Psoas muscle (tissue), 8 donors: Measurements from ENCODE around the gene GLI1. TPM values are rescaled to one million over a fixed set of nuclear protein-coding genes. Genes with fewer than 3 reads are reported as not detected.

Experiments used
- ATAC-seq, 4 donors: fragments of 200-7000 bp; cut with Tn5 transposase; one replicate each; pipeline ENCODE4 v1.9.1; 2020; ENCODE audit warnings: moderate library complexity in 3 of 4, mild to moderate bottlenecking in 2 of 4
- DNase-seq, 2 donors: peaks; one replicate each; pipeline ENCODE4 v3.0.0-alpha.2; 2020
- H3K27ac ChIP-seq: fragments of 200-600 bp; one replicate; pipeline ENCODE4 v1.8.0; 2022
- H3K27me3 ChIP-seq, 3 donors: fragments of 200-600 bp in 1 of 3; one replicate each; pipeline versions ENCODE4 v1.6.1 to v1.8.0; 2013 to 2022; ENCODE audit warnings: low read length in 2 of 3, mild to moderate bottlenecking in 2 of 3, moderate library complexity in 1 of 3; ENCODE audit not compliant: insufficient read depth in 3 of 3
- H3K36me3 ChIP-seq, 2 donors: fragments of 200-600 bp in 1 of 2; one replicate each; pipeline versions ENCODE4 v1.6.1 to v1.8.0; 2013 to 2022; ENCODE audit warnings: low read depth in 1 of 2, mild to moderate bottlenecking in 1 of 2, moderate library complexity in 1 of 2; ENCODE audit not compliant: insufficient read depth in 1 of 2
- H3K4me1 ChIP-seq: fragments of 200-600 bp; one replicate; pipeline ENCODE4 v1.8.0; 2022
- H3K4me3 ChIP-seq: fragments of 200-600 bp; one replicate; pipeline ENCODE4 v1.8.0; 2022; ENCODE audit warnings: mild to moderate bottlenecking
- H3K9me3 ChIP-seq: fragments of 200-600 bp; one replicate; pipeline ENCODE4 v1.8.0; 2022
- WGBS, 3 donors: extraction: QIAGEN DNeasy Blood & Tissue Kit; methylation state at CpG; one replicate each; pipeline versions ENCODE4 v1.1.6 to v1.1.7; 2013; 5-methylcytosine and 5-hydroxymethylcytosine counted together
- intact Hi-C, 2 donors: fragments of 100-400 bp; cut with DNase I; formaldehyde crosslinking; loops; one replicate each; pipeline versions ENCODE4 v1.11.0 to v1.14.2; 2022
- polyA plus RNA-seq, 3 donors: library from polyadenylated mRNA; stranded (reverse); fragments of 200-250 nt; gene quantifications; one replicate each; pipeline ENCODE4 v1.2.3, GENCODE V29; 2013
- total RNA-seq, 4 donors: library from RNA; stranded (reverse); fragmentation: NEBNext Ultra II Directional in 2 of 4; extraction: Animal tissue kit (Norgen Biotek cat#: 25700) in 2 of 4; gene quantifications; one replicate each; pipeline versions ENCODE4 v1.2.1 to v1.2.4, GENCODE V29; 2021 to 2023
- TF ChIP-seq, protein P1 (sequence below): fragments of 200-600 bp; IDR thresholded peaks from one replicate; pipeline ENCODE4 v1.8.0; 2022; ENCODE audit warnings: antibody characterized with exemption
- donor health status: healthy with polysubstance abuse.
- donor health status: DM: no; HTN: no; CAD: no; lungs with moderate emphysema.
- donor health status: Bipolar disorder and iron deficiency.
- donor health status: healthy.
- donor health status: DM: yes; HTN: yes; CAD: no.
- donor health status: DM: no; HTN: no; CAD: no.
- donor health status: DM: no; HTN: no; CAD: no.
- donor health status: DM: yes; HTN: yes; CAD: no.

GLI1 gene
- total and polyA plus RNA-seq, 7 donors = 0.07 to 0.86 (median 0.29) TPM; not detected in 1

DNA sequence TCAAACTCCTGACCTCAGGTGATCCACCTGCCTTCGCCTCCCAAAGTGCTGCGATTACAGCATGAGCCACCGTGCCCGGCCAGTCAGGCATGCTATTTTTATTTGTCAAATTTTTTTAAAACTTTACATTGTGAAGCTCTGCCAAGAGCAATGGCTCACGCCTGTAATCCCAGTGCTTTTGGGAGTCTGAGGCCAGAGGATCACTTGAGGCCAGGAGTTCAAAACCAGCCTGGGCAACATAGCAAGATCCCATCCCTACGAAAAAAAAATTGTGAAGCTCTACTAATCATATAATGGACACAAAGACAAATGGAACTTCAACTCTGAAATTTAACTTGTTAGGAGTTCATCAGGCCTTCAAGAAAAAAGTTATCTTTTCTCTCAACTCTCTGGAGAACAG lies 30.6 kb upstream of the GLI1 start:
- no peaks in the 10 kb centered on the region for H3K27me3 ChIP-seq
- H3K4me3 ChIP-seq = peak overlapping the region; percentile 79
- TF ChIP-seq, protein P1, sequence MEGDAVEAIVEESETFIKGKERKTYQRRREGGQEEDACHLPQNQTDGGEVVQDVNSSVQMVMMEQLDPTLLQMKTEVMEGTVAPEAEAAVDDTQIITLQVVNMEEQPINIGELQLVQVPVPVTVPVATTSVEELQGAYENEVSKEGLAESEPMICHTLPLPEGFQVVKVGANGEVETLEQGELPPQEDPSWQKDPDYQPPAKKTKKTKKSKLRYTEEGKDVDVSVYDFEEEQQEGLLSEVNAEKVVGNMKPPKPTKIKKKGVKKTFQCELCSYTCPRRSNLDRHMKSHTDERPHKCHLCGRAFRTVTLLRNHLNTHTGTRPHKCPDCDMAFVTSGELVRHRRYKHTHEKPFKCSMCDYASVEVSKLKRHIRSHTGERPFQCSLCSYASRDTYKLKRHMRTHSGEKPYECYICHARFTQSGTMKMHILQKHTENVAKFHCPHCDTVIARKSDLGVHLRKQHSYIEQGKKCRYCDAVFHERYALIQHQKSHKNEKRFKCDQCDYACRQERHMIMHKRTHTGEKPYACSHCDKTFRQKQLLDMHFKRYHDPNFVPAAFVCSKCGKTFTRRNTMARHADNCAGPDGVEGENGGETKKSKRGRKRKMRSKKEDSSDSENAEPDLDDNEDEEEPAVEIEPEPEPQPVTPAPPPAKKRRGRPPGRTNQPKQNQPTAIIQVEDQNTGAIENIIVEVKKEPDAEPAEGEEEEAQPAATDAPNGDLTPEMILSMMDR = no peak
- H3K9me3 ChIP-seq = no peaks in the 10 kb centered on the region
- WGBS, 3 donors = 61 to 77% (median 62%) methylated on average over 6 of the region's 6 CpGs
- peaks cover 6% of the 10 kb centered on the region for H3K4me1 ChIP-seq
- ATAC-seq (no peak), DNase-seq (no peak)
- peak overlapping the region; percentile 95 for H3K27ac ChIP-seq
- H3K36me3 ChIP-seq = peaks cover 0 to 10% of the 10 kb centered on the region in 2 donors
- intact Hi-C loops = no loop called here

DNA sequence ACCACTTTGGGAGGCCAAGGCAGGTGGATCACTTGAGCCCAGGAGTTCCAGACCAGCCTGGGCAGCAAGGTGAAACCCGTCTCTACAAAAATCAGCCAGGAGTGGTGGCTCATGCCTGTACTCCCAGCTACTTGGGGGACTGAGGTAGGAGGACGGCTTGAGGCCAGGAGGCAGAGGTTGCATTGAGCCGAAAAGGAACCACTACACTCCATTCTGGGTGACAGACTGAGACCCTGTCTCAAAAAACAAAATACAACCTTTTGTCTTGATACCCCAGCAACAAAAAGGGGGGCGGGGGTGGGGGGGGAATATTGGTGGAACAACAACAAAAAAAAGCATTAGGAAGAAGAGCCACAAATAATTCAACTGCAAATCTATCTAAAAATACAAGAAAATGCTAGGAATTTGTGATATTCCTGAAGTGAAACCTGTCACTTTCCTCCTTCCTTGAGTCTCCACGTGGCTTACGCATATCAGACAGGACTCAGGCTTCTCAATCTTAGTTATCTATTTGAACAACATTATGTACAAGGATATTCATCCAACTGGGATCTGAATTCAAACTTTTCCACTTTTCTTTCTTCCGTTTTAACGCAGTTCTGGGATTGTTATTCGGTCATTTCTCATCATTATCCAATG lies 30.0 kb upstream of the GLI1 start:
- Histone ChIP-seq H3K9me3 (no peaks in the 10 kb centered on the region), H3K27me3 (no peaks in the 10 kb centered on the region), H3K4me1 (peaks cover 6% of the 10 kb centered on the region), H3K36me3 (peaks cover 0 to 6% of the 10 kb centered on the region in 2 donors), H3K4me3 (peak overlapping the region; percentile 79), H3K27ac (peak overlapping the region; percentile 95)
- DNase-seq (no peak), ATAC-seq (no peak)
- intact Hi-C loops = no loop called here
- WGBS, 3 donors = 30 to 42% (median 31%) methylated on average over 9 of the region's 9 CpGs
- TF ChIP-seq, protein P1 = no peak

GRCh38 chr12:57430112-57430930 lies 29.3 kb upstream of the GLI1 start:
- Histone ChIP-seq H3K27ac (peak overlapping the region; percentile 95), H3K4me1 (peaks cover 6% of the 10 kb centered on the region), H3K27me3 (no peaks in the 10 kb centered on the region), H3K9me3 (no peaks in the 10 kb centered on the region), H3K4me3 (peak overlapping the region; percentile 79), H3K36me3 (peaks cover 0 to 4% of the 10 kb centered on the region in 2 donors)
- DNase-seq = peak; percentile 66 to 76
- TF ChIP-seq, protein P1 = peak; percentile 12
- intact Hi-C loops = no loop called here
- peak; percentile 69 to 77 (median 75) for ATAC-seq
- WGBS, 3 donors = 0 to 2% (median 0%) methylated on average over 43 to 74 of the region's 74 CpGs

- 2 to 4% (median 4%) methylated on average over 17 to 41 of the region's 41 CpGs for WGBS, 3 donors
- H3K4me1 ChIP-seq = peaks cover 6% of the 10 kb centered on the region
- intact Hi-C loops = no loop called here
- peak; percentile 98 to 99 (median 98) for ATAC-seq
- H3K36me3 ChIP-seq = no peaks in the 10 kb centered on the region
- H3K9me3 ChIP-seq = no peaks in the 10 kb centered on the region
- TF ChIP-seq, protein P1 = no peak
- peak; percentile 96 to 98 for DNase-seq
- H3K4me3 ChIP-seq = peak within 1 kb of the TSS; percentile 79
- no peaks in the 10 kb centered on the region for H3K27me3 ChIP-seq
- peak within 1 kb of the TSS; percentile 95 for H3K27ac ChIP-seq
Observed at GRCh38 chr12:57430931-57431566, 28.5 kb upstream of the GLI1 start, which contains the start of gene R3HDM2. Gene R3HDM2, minus strand, starts transcription at chr12:57431043. Its CDS starts 120,615 bp downstream, at chr12:57310428.
